ENCODE data around the gene TARS3. TPM values are rescaled to one million over a fixed set of nuclear protein-coding genes. Genes with fewer than 3 reads are reported as not detected.

Gene TARS3
- total and polyA plus RNA-seq, 2 donors from 2014 or later: 7.8 to 13.8 TPM

DNA sequence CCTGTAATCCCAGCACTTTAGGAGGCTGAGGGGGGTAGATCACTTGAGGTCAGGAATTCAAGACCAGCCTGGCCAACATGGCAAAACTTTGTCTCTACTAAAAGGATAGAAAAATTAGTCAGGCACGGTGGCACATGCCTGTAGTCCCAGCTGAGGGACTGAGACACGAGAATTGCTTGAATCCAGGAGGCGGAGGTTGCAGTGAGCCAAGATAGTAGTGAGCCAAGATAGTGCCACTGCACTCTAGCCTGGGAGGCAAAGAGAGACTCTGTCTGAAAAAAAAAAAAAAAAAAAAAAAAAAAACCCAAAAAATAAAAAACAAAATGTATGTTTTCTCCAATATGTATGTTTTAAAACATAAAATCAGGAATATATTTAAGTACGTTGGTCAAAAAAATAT, 16.3 kb downstream of the TARS3 start:
- Histone ChIP-seq H3K27ac (ENCODE audit: low read depth in 2 of 2, low read length in 2 of 2) (no peak overlapping the region), H3K27me3 (ENCODE audit: control insufficient read depth, insufficient read depth, low read length) (no peaks in the 10 kb centered on the region), H3K4me3 (ENCODE audit: low read length in 3 of 3) (no peak overlapping the region), H3K36me3 (ENCODE audit: control insufficient read depth in 2 of 3, insufficient read depth in 3 of 3, low read length in 3 of 3) (peaks cover 0 to 50% (median 35%) of the 10 kb centered on the region in 3 donors), H3K9me3 (ENCODE audit: control insufficient read depth in 2 of 3, insufficient read depth in 1 of 3, low read length in 3 of 3) (no peaks in the 10 kb centered on the region), H3K4me1 (ENCODE audit: control insufficient read depth in 2 of 3, insufficient read depth in 2 of 3, low read depth in 1 of 3, low read length in 3 of 3) (no peaks in the 10 kb centered on the region), H3K9ac (ENCODE audit: low read length in 3 of 3) (no peak overlapping the region)
- no peak for DNase-seq
- TF ChIP-seq, protein P1, sequence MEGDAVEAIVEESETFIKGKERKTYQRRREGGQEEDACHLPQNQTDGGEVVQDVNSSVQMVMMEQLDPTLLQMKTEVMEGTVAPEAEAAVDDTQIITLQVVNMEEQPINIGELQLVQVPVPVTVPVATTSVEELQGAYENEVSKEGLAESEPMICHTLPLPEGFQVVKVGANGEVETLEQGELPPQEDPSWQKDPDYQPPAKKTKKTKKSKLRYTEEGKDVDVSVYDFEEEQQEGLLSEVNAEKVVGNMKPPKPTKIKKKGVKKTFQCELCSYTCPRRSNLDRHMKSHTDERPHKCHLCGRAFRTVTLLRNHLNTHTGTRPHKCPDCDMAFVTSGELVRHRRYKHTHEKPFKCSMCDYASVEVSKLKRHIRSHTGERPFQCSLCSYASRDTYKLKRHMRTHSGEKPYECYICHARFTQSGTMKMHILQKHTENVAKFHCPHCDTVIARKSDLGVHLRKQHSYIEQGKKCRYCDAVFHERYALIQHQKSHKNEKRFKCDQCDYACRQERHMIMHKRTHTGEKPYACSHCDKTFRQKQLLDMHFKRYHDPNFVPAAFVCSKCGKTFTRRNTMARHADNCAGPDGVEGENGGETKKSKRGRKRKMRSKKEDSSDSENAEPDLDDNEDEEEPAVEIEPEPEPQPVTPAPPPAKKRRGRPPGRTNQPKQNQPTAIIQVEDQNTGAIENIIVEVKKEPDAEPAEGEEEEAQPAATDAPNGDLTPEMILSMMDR (IDR thresholded peaks at IDR 0.05; ENCODE audit: borderline replicate concordance, extremely low read depth, insufficient read depth): no peak
- intact Hi-C loops (cut with DNase I): no loop called here
- no peak for FAIRE-seq

DNA sequence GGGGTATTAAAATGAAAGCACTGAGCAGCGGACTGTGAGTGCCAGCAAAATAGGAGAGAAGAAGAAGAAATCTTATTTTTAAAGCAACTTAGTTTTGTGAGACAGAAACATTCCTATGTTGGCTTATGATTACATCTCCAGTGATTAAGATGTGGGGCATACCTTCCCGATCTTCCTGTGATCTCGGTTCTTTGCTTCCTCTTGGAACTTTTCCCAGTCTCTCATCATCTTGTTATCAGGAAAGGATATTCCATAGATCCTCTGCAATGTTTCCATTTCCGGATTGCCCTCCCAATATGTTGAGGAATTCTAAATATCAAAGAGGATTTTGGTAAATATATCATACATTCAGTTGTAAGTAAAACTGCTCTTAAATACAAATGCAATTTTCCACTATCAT, 22.2 kb downstream of the TARS3 start:
- peaks cover 9 to 36% (median 32%) of the 10 kb centered on the region in 3 donors for H3K36me3 ChIP-seq (ENCODE audit: control insufficient read depth in 2 of 3, insufficient read depth in 3 of 3, low read length in 3 of 3)
- no peak overlapping the region for H3K27ac ChIP-seq (ENCODE audit: low read depth in 2 of 2, low read length in 2 of 2)

DNA sequence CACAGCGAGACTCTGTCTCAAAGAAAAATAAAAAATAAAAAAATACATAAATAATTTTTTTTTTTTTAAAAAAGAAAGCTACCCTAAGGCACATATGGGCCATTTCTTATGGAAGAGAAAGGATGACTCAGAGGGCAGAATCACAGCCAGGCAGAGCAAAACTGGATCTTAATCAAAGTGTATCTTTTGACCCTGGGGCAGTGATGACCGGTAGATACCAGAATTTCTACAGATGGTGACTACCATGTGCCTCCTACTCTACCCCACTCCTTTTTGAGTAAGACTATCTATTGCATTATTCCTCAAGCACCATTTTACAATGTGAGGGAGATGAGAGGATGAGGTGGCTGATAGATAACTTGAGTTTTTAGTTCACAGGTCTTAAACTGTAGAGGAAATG, 26.0 kb downstream of the TARS3 start:
- H3K9me3 ChIP-seq (ENCODE audit: control insufficient read depth in 2 of 3, insufficient read depth in 1 of 3, low read length in 3 of 3): no peaks in the 10 kb centered on the region
- H3K4me3 ChIP-seq (ENCODE audit: low read length in 3 of 3): no peak overlapping the region
- H3K4me1 ChIP-seq (ENCODE audit: control insufficient read depth in 2 of 3, insufficient read depth in 2 of 3, low read depth in 1 of 3, low read length in 3 of 3): no peaks in the 10 kb centered on the region
- TF ChIP-seq, protein P1 (IDR thresholded peaks at IDR 0.05; ENCODE audit: borderline replicate concordance, extremely low read depth, insufficient read depth): no peak
- no peak overlapping the region for H3K9ac ChIP-seq (ENCODE audit: low read length in 3 of 3)
- no peak for FAIRE-seq
- no peaks in the 10 kb centered on the region for H3K27me3 ChIP-seq (ENCODE audit: control insufficient read depth, insufficient read depth, low read length)
- peaks cover 9 to 29% (median 28%) of the 10 kb centered on the region in 3 donors for H3K36me3 ChIP-seq (ENCODE audit: control insufficient read depth in 2 of 3, insufficient read depth in 3 of 3, low read length in 3 of 3)
- no peak overlapping the region for H3K27ac ChIP-seq (ENCODE audit: low read depth in 2 of 2, low read length in 2 of 2)
- intact Hi-C loops (cut with DNase I): no loop called here
- DNase-seq: no peak

More for the DNA sequence above, 22.2 kb downstream of the TARS3 start:
- TF ChIP-seq, protein P1 (IDR thresholded peaks at IDR 0.05; ENCODE audit: borderline replicate concordance, extremely low read depth, insufficient read depth): no peak
- Histone ChIP-seq H3K9me3 (ENCODE audit: control insufficient read depth in 2 of 3, insufficient read depth in 1 of 3, low read length in 3 of 3) (no peaks in the 10 kb centered on the region), H3K9ac (ENCODE audit: low read length in 3 of 3) (no peak overlapping the region), H3K27me3 (ENCODE audit: control insufficient read depth, insufficient read depth, low read length) (no peaks in the 10 kb centered on the region), H3K4me3 (ENCODE audit: low read length in 3 of 3) (no peak overlapping the region), H3K4me1 (ENCODE audit: control insufficient read depth in 2 of 3, insufficient read depth in 2 of 3, low read depth in 1 of 3, low read length in 3 of 3) (no peaks in the 10 kb centered on the region)
- no peak for FAIRE-seq
- DNase-seq: no peak
- intact Hi-C loops (cut with DNase I): no loop called here

DNA sequence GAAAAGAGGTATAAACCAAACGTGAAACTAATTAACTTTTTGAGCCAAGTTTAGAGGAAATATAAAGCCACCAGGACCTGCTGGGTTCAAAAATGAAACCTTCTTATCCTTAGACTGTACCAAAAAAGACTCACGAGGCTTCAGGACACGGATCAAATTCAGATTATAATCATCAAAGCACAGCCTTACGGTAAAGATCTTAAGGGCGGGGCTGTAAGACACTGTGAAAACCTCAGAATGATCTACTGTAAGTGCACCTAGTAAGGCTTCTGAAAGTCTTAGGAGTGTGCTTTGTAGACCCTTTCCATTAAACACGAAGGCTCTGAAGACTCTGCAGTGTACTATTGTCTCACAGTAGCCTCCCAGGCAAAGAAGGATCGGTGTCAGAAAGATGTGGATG, 26.8 kb downstream of the TARS3 start:
- DNase-seq (no peak), FAIRE-seq (no peak)
- intact Hi-C loops (cut with DNase I): no loop called here

More for the DNA sequence above, 26.8 kb downstream of the TARS3 start:
- Histone ChIP-seq H3K4me1 (ENCODE audit: control insufficient read depth in 2 of 3, insufficient read depth in 2 of 3, low read depth in 1 of 3, low read length in 3 of 3) (no peaks in the 10 kb centered on the region), H3K4me3 (ENCODE audit: low read length in 3 of 3) (no peak overlapping the region), H3K36me3 (ENCODE audit: control insufficient read depth in 2 of 3, insufficient read depth in 3 of 3, low read length in 3 of 3) (peaks cover 9 to 28% (median 27%) of the 10 kb centered on the region in 3 donors), H3K9ac (ENCODE audit: low read length in 3 of 3) (no peak overlapping the region), H3K27me3 (ENCODE audit: control insufficient read depth, insufficient read depth, low read length) (no peaks in the 10 kb centered on the region), H3K27ac (ENCODE audit: low read depth in 2 of 2, low read length in 2 of 2) (no peak overlapping the region), H3K9me3 (ENCODE audit: control insufficient read depth in 2 of 3, insufficient read depth in 1 of 3, low read length in 3 of 3) (no peaks in the 10 kb centered on the region)
- TF ChIP-seq, protein P1 (IDR thresholded peaks at IDR 0.05; ENCODE audit: borderline replicate concordance, extremely low read depth, insufficient read depth): no peak
